OCI-LY7 (cell line): ENCODE data around the gene RASSF4.

Experiments
- EZH2phosphoT487 ChIP-seq: fragments of 200-600 bp; sonication (generic); IDR thresholded peaks from 2 replicates; pipeline ENCODE4 v1.6.1; 2018; ENCODE audit warnings: low read depth, borderline replicate concordance, mild to moderate bottlenecking, mixed run types, antibody characterized with exemption, low read length, moderate library complexity, mixed read lengths
- TF ChIP-seq, protein P1 (sequence below): fragments of 200-600 bp; sonication (generic); conservative IDR thresholded peaks from 2 replicates; pipeline ENCODE4 v1.5.1; 2014; ENCODE audit warnings: mild to moderate bottlenecking, antibody characterized with exemption, low read length, moderate library complexity, mixed read lengths

GRCh38 chr10:44965104-44965503 lies 5.5 kb downstream of the RASSF4 start:
- TF ChIP-seq, protein P1, sequence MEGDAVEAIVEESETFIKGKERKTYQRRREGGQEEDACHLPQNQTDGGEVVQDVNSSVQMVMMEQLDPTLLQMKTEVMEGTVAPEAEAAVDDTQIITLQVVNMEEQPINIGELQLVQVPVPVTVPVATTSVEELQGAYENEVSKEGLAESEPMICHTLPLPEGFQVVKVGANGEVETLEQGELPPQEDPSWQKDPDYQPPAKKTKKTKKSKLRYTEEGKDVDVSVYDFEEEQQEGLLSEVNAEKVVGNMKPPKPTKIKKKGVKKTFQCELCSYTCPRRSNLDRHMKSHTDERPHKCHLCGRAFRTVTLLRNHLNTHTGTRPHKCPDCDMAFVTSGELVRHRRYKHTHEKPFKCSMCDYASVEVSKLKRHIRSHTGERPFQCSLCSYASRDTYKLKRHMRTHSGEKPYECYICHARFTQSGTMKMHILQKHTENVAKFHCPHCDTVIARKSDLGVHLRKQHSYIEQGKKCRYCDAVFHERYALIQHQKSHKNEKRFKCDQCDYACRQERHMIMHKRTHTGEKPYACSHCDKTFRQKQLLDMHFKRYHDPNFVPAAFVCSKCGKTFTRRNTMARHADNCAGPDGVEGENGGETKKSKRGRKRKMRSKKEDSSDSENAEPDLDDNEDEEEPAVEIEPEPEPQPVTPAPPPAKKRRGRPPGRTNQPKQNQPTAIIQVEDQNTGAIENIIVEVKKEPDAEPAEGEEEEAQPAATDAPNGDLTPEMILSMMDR = no peak
- no peak for TF ChIP-seq EZH2phosphoT487
